ENCODE data around the gene TULP3. TPM values are rescaled to one million over a fixed set of nuclear protein-coding genes. Genes with fewer than 3 reads are reported as not detected.

The TULP3 gene
- total and polyA plus RNA-seq, 2 of the 8 experiments (the other 6 are each of a cell fraction or from before 2014, with no cell fraction given), result 18.4 to 21.2 TPM

DNA sequence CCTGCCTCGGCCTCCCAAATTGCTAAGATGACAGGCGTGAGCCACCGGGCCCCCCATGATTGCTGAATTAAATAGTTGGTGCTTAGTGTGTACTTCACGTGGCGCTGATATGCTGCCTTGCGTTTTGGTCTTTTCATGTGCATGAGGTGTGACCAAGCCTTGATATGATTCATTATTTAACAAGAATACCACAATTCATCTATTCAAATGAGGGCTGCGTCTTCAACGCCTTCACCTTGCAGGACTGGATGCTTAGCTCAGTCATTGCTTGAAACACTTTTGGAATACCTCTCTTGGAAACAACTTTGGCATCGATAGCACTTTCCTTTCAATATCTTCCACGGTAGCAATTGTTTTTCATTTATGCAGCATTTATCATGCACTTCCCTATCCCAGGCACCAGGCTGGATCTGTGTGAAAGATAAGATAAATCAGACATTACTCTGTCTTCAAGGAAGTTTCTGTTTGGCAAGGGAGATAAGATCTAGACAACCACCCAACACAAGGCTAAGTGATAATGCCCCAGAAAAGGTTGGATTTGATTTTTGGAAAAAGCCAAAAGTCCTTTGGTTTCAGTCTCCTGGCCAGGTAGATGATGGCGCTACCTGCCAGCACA, 67.2 kb downstream of the TULP3 start (continued):
- TF ChIP-seq JUND (IDR thresholded peaks at IDR 0.05; ENCODE audit: low read length) (no peak), ASH2L (IDR thresholded peaks at IDR 0.05; ENCODE audit: low read length) (no peak)
